Right lung (tissue), 5 donors: ENCODE measurements around the gene FIGN. TPM values are rescaled to one million over a fixed set of nuclear protein-coding genes. Genes with fewer than 3 reads are reported as not detected.

Source experiments
- DNase-seq, 2 donors: peaks; one replicate each; pipeline ENCODE4 v3.0.0-alpha.2; 2013
- polyA plus RNA-seq, 5 donors: library from polyadenylated mRNA; unstranded; fragments of 120-200 nt; gene quantifications; one replicate each; pipeline versions ENCODE4 v1.2.1 to v1.2.3, GENCODE V29; 2013; ENCODE audit warnings: inconsistent platforms in 1 of 5, low replicate concordance in 1 of 5; ENCODE audit not compliant: insufficient read length in 5 of 5, insufficient read depth in 1 of 5

The FIGN gene
- polyA plus RNA-seq, 5 donors: 3.2 to 9.0 (median 7.3) TPM

DNA sequence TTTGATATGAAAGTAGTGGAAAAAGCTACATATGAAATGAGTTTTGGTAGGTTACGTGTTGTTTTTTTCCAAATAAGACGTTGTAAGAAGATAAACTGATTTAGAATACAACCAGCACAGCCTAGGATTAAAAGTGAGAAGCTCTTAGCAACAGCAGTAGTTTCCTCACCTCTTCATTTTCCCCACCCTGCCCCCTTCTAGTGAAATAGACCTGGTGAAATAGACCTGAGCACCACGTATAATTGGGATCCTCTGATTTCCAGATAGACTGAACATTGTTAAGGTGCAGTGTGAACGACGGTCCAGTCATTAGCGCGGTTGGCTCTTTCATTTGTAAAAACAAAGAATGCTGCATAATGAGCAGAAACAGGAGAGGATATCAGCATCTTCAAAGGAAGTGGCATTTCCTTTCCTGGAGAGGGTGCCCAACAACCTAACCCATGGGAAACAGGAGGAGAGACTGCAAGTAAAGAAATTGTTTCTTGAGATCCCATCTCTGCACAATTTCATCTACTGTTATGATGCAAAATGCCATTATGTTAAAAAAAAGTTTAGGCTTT is 114.3 kb downstream of the FIGN start:
- no peak for DNase-seq

- DNase-seq: no peak
These were observed 118.3 kb downstream of the FIGN start for GRCh38 chr2:163617517-163617916.

GRCh38 chr2:163613266-163613731 is 122.5 kb downstream of the FIGN start:
- DNase-seq: no peak

DNA sequence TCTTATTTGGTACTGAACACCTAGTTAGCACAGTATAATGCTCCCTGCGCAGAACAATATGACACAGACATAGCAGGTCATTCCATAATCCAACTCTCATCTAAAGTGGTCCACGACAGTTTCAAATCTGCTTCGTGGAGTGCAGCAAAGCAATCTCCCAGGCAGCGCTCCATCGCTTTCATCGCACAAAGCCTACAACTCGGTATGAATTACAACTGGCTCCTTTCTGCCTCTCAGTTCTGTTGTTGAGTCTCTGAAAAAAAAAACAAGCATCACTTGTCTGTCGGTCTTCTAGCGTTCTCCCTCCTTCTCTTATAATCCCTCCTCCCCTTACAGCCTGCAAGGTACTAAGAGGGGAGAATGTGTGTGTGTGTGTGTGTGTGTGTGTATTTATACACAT is 123.5 kb downstream of the FIGN start:
- no peak for DNase-seq

DNA sequence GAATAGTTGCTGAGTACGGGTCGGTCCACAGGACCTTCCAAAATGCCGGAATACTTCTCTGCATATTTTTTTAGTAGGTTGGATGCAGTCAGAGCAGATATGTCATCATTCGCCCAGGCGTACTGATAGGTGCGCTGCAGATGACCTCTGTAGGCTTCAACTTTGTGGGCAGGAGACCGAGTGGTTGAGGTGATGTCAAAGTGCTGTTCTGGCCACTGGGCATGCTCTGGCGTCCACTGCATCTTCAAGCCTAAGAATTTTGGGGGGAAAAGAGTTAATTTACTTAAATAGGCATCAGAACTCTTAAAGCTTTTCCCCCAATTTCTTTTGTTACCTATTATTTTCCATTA is 124.3 kb downstream of the FIGN start:
- DNase-seq: no peak

DNA sequence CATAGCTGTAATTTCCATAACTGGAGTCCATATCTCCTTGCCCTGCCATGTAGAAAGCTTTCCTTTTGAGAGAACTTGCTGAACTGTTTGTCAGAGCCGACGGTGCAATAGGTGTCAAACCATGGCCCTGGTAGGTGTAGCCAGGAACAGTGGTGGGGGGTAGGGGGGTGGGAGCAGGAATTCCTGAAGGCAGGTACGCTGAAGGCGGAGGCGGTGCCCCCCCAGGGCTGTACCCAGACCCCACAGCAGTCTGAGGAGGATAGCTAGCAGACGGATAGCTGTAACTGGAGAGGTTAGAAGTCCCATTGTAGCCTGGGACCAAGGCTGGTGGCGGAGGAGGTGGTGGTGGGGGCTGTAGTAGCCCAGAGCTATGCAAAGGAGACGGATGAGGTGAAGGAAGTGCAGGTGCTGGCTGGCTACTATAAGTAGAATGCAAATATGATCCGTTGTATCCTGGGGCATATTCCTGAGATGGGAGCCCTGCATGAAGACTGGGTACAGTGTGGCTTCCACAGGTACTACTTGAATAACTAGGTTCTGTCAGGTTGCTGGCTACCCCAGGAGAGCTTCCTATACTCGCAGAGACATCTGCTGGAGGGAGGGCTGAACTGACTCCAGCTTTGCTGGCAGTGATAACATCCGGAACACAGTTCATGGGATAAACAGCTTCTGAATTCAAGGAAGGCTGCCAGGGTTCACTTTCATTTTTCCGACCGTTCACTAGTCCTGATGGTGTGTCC is 124.8 kb downstream of the FIGN start:
- DNase-seq: no peak

DNA sequence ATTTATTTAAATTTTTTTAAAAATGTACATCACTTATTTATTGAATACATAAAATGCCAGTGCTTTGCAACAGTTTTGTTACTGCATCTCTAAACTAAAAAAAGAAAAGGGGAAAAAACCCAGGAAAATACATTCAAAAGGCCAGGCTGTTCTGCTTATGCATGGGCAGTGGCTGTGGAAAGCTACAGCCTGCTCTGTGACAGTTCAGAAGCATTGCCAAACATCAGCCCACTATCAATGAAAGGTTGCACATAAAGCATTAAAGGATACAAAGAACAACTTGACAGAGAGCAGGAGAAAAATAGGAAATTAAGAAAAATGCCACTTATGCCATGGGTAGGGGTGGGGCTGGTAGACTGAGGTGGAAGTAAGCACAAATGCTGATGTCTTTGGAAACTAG is 128.2 kb downstream of the FIGN start:
- no peak for DNase-seq

DNA sequence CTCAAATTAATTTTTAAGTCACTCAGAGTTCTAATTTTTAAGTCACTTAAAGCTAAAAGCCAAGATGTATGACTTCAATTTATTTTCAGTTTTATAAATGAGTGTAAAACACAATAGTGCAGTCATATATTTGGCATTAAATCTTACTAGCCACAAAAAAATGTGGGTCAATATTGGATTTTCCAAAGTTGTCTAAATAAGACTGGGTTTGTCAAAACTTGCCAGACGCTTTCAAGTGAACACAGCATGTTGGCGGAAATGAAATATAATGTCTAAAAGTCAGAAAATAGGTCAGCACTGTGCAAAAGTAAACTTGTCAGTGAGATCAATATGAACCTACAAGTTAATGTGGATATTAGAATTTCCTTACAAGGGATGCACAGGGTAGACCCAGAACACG is 128.9 kb downstream of the FIGN start:
- DNase-seq: no peak

DNA sequence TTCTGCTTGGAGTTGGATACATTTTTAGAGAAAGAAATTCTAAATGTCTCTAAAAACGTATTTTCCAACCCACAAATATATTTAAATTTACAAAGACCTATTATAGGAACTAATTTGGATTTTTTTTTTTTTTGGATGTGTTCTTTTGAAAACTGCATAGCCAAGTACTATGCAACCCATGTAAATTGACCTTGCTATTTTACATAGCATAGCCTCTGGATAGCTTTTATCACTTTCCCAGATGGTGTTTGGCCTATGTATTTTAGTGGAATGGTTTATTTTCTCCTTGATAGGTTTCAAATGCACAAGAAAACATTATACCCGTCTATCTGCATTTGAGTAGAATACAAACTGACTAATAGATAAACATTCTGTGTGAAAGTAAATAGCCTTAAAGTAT is 130.0 kb downstream of the FIGN start:
- no peak for DNase-seq

DNA sequence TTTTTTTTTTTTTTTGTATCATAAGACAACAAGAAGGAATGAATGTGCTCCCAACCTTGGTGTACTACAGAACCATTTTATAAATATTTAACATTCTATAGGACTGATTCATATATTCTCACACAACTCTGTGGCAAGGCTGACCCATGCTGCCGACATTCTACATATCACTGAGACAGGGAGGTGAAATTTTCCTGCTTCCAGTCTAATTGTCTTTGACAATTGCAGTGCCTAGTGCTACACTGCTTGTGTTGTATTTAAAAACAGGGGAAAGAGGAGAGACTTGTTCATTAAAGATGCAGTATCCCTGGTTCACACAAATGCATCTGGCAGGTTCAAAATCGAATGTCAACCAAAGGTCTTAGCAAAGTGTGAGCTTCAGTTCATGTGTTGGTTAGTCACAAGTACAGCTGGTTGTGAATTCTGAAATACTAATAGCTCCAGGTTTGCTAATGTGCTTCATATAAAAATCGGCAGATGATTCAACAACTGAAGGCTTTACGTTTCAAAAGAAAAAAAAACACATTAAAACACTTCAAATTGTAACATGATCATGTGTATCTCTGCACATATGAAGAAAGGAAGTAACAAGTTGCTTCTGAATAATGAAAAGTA is 130.8 kb downstream of the FIGN start:
- DNase-seq: no peak

GRCh38 chr2:163602196-163602595 is 133.6 kb downstream of the FIGN start:
- DNase-seq: no peak

DNA sequence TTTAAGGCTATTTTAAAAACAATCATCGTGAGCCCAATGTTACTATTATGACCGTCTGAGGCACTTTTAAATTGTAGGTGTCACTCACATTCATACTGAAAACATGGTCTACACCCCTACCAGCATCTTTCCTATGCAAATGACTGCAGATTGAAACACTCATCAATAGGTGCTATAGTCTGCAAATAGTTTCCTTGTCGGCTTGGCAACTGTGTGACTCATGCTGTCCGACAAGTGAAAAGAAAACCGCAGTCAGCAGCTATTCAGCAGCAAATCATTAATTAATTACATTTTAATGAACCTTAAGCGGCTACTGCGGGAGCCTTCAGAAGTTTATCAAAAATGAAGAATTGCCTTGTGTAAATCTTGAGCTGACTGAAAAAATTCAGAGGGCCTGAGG is 134.4 kb downstream of the FIGN start:
- DNase-seq: no peak

DNA sequence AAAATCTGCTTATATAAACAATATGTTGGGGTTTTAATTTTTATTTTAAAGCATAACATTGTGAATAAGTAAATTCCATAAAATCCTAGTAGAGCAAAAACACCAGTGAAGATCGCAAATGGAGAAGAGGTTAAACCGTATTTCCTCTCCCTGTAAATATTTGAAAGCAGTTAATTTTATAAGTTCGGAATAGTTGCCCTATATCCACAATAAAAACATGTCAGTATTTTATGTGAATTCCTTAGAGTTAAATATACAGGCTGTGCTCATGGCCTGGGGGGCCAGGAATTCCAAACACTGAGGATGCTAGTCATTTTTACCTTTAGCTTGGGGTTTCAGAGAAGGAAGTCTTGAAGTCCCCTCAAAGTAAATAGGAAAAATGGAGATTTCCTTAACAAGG is 135.0 kb downstream of the FIGN start:
- DNase-seq: no peak

- DNase-seq: no peak
These were observed 140.8 kb downstream of the FIGN start for GRCh38 chr2:163595028-163595427.

GRCh38 chr2:163594497-163594896 is 141.3 kb downstream of the FIGN start:
- no peak for DNase-seq

GRCh38 chr2:163593982-163594381 is 141.8 kb downstream of the FIGN start:
- no peak for DNase-seq

DNA sequence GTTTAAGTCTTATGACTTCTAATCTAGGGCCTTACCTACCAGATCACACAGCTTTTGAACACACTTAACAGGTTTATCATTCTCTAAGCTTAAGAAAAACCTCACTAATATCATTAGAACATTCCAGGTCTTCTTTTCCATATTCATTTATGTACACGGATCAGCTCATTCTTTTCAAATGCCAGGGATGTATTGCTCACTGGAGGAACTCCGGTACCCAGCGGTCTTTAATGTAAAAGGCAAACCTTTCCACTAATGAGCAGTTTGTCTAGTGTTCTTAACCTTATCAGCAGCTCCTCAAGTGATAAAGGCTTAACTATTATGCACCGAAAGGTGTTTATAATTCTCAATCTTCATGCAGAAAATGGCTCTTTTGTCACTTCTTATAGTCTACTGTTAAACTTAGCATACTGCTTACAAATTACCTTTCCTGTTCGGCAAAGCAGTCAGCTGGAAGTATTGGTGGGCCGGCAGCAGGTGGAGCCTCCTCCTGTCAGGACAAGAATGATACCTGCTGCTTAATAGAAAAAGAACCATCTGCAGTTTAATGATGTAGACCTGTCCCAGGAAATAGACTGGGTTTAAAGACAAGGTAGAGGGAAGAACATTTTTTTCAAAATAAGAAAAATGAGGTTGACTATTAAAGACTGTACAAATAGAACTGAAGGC is 142.7 kb downstream of the FIGN start:
- DNase-seq: no peak

- DNase-seq: no peak
These were observed 144.3 kb downstream of the FIGN start for GRCh38 chr2:163591461-163591860.

- no peak for DNase-seq
These were observed 155.1 kb downstream of the FIGN start for GRCh38 chr2:163580757-163581156.

- DNase-seq: no peak
These were observed 161.5 kb downstream of the FIGN start for GRCh38 chr2:163574309-163574708.

DNA sequence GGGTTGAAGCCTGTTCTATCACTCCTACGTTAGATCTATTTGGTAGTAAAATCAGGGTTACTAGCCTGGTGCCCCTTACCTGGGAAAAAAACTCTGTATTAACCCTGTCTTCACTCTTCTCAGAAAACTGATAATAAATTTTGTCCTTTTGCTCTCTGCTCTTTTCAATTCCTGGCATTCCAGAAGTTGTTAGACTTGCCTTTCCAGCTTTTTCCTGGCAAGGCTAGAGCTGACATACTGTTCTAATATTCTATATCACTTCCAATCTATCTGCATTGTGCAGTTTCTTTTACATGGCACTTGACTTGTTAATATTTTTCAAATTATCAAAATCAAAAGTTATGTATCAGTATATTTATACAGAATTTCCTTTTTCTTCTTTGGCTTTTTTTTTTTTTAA is 162.2 kb downstream of the FIGN start:
- DNase-seq: no peak

GRCh38 chr2:163572850-163573249 is 163.0 kb downstream of the FIGN start:
- DNase-seq: no peak
